ENCODE results near the gene NAALADL2.

GRCh38 chr3:174959556-174960065, 100.5 kb downstream of the NAALADL2 start:
- TF ChIP-seq POLR2A (IDR thresholded peaks at IDR 0.05) (no peak), CTCF (IDR thresholded peaks at IDR 0.05) (no peak)
